Measurements from ENCODE around the gene C1QB. TPM values are rescaled to one million over a fixed set of nuclear protein-coding genes. Genes with fewer than 3 reads are reported as not detected.

Gene C1QB
- total and polyA plus RNA-seq, 2 of the 8 experiments (the other 6 are each of a cell fraction or from before 2014, with no cell fraction given): not detected

GRCh38 chr1:22654692-22655091 lies 1.7 kb downstream of the C1QB start:
- no peak overlapping the region for H4K8ac ChIP-seq (ENCODE audit: extremely low read depth, insufficient read depth, low read length)
- no peak overlapping the region for H2AFZ ChIP-seq (ENCODE audit: low read length)
- ChIA-PET CTCF (ENCODE audit: partially characterized antibody) (interaction anchor here (0.8 to 6.1 kb wide), 22 partner anchors 8 to 310 kb away, joined by 3 to 41 read pairs (median 4); partner anchors contain the start of gene C1QA), POLR2A (ENCODE audit: partially characterized antibody) (interaction anchor here (1.6 kb wide), 1 partner anchor 63 kb away, joined by 3 read pairs; no protein-coding TSS in a partner anchor)
- H3K23me2 ChIP-seq (ENCODE audit: low read depth, low read length): peaks cover 9% of the 10 kb centered on the region; the same call in 1 of the 2 replicates
- no peak overlapping the region for H3K9ac ChIP-seq (replicated peaks in 1 of 4; ENCODE audit: extremely low read depth in 1 of 4, low read depth in 3 of 4, low read length in 3 of 4)
- H2BK5ac ChIP-seq (ENCODE audit: low read depth, low read length): no peak overlapping the region
- H4K20me1 ChIP-seq (replicated peaks in 1 of 2; ENCODE audit: control insufficient read depth in 1 of 2, insufficient read depth in 2 of 2, low read length in 2 of 2): peaks cover 0 to 10% of the 10 kb centered on the region in 2 experiments
- no peak overlapping the region for H2BK20ac ChIP-seq (ENCODE audit: low read length)
- H3K27ac ChIP-seq (ENCODE audit: low read depth, low read length): no peak overlapping the region
- 67% methylated on average over 5 of the region's 5 CpGs; no CpG with 5 or more reads in 1 of the 2 experiments for WGBS, 2 experiments (ENCODE audit: extremely low coverage in 1 of 2, insufficient coverage in 1 of 2, insufficient read length in 1 of 2, insufficient replicate concordance in 2 of 2, low coverage in 1 of 2, low lambda C conversion rate in 2 of 2, missing lambda C conversion rate in 1 of 2)
- DNase-seq (ENCODE audit: low read depth in 1 of 2, low spot score in 2 of 2) (no peak), FAIRE-seq (peak; percentile 77)
- no peak overlapping the region for H3K56ac ChIP-seq (replicated peaks; ENCODE audit: insufficient read length, low read depth, low read length)
- no peak overlapping the region for H2BK15ac ChIP-seq (ENCODE audit: low read length)
- no peak overlapping the region for H2BK12ac ChIP-seq (ENCODE audit: low read depth, low read length)
- no peak overlapping the region for H4K5ac ChIP-seq (ENCODE audit: insufficient read length, low read depth, low read length)
- no peaks in the 10 kb centered on the region; a peak in 3 of 7 replicates for H3K27me3 ChIP-seq (replicated peaks in 1 of 4; ENCODE audit: control insufficient read depth in 3 of 4, extremely low read depth in 1 of 4, insufficient read depth in 3 of 4, low read length in 3 of 4)
- no peak overlapping the region for H3K23ac ChIP-seq (ENCODE audit: insufficient read length)
- no peak overlapping the region for H2AK5ac ChIP-seq (ENCODE audit: low read depth, low read length)
- H2BK120ac ChIP-seq (replicated peaks; ENCODE audit: low read depth, low read length): no peak overlapping the region
- H3K79me2 ChIP-seq (ENCODE audit: control insufficient read depth in 1 of 2, insufficient read depth in 2 of 2, low read length in 2 of 2): no peaks in the 10 kb centered on the region
- H3K4me2 ChIP-seq (ENCODE audit: insufficient read depth in 1 of 2, low read depth in 2 of 2, low read length in 2 of 2): no peak overlapping the region
- no peaks in the 10 kb centered on the region for H3K36me3 ChIP-seq (ENCODE audit: control insufficient read depth in 2 of 4, insufficient read depth in 4 of 4, low read length in 3 of 4)
- H4K91ac ChIP-seq (replicated peaks; ENCODE audit: insufficient read length, low read length): no peak overlapping the region
- H3K4ac ChIP-seq (replicated peaks; ENCODE audit: insufficient read length, low read depth, low read length): no peak overlapping the region
- no peak overlapping the region for H3K14ac ChIP-seq (ENCODE audit: insufficient read length)
- no peak overlapping the region for H3K4me3 ChIP-seq (ENCODE audit: extremely low read depth in 1 of 4, insufficient read depth in 2 of 4, low read depth in 3 of 4, low read length in 4 of 4)
- H3K18ac ChIP-seq (ENCODE audit: extremely low read depth, low read length): no peak overlapping the region
- H3K9me3 ChIP-seq (ENCODE audit: insufficient read depth in 2 of 2, low read depth in 1 of 2, low read length in 1 of 2): no peaks in the 10 kb centered on the region
- H3K4me1 ChIP-seq (replicated peaks in 1 of 4; ENCODE audit: control insufficient read depth in 3 of 4, insufficient read depth in 4 of 4, low read length in 3 of 4): no peaks in the 10 kb centered on the region; a peak in 1 of 7 replicates
- no peaks in the 10 kb centered on the region for H3K79me1 ChIP-seq (ENCODE audit: low read depth, low read length)
- peak in 1 of 2 experiments; percentile 94; a peak in 1 of 4 replicates for TF ChIP-seq HDAC2 (IDR thresholded peaks at IDR 0.05; ENCODE audit: borderline replicate concordance in 1 of 2, low read depth in 2 of 2, low read length in 2 of 2)
- TF ChIP-seq CTCF (IDR thresholded peaks at IDR 0.05; ENCODE audit: control extremely low read depth in 1 of 3, insufficient read depth in 1 of 3, low read depth in 1 of 3, low read length in 3 of 3): peak; percentile 22 to 68 (median 51)
- peak; percentile 48 for TF ChIP-seq E2F6 (IDR thresholded peaks at IDR 0.05)
- peak; percentile 63 for TF ChIP-seq MAX (IDR thresholded peaks at IDR 0.05)
- no peak for TF ChIP-seq ATF3 (IDR thresholded peaks at IDR 0.05; ENCODE audit: insufficient read depth, low read depth, low read length)
- TF ChIP-seq KDM1A (IDR thresholded peaks at IDR 0.05; ENCODE audit: borderline replicate concordance, low read length): peak; percentile 99
- TF ChIP-seq GABPA (IDR thresholded peaks at IDR 0.05; ENCODE audit: borderline replicate concordance, insufficient read depth, low read length): 0 out of 2 replicates have a peak, but pooled peaks have one; percentile 17
- no peak for TF ChIP-seq NANOG (IDR thresholded peaks at IDR 0.05; ENCODE audit: insufficient read depth, low read depth, low read length, poor library complexity, severe bottlenecking)
